ENCODE results near the gene ACIN1. TPM values are rescaled to one million over a fixed set of nuclear protein-coding genes. Genes with fewer than 3 reads are reported as not detected.

Gene ACIN1
- total and polyA plus RNA-seq, 12 donors = 35.7 to 119 (median 68.0) TPM

DNA sequence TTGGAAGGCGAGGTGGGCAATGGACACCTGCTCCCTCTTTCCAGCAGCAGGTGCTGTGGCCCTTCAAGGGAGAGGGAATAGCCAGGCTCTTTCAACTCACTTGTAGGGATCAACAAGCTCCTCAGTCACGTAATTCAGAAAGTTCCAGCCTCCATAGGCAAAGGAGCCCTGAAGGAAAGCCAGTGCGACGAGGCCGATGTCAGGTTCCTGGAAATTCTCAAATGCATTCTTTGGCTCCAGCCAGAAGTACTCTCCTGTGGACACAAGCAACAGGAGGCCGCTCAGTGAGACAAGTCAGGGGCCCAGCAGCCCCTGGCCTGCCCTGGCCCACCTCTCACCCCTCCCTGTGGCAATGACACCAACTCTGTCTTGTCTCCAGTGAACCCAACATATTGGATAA is 45.4 kb upstream of the ACIN1 start:
- intact Hi-C loops (cut with DNase I) = no loop called here
- Histone ChIP-seq H3K36me3 (peaks cover 0 to 46% (median 0%) of the 10 kb centered on the region in 9 donors), H3K9me3 (no peaks in the 10 kb centered on the region), H3K4me1 (peaks cover 0 to 25% (median 13%) of the 10 kb centered on the region in 9 donors), H3K27ac (no peak overlapping the region), H3K4me3 (no peak overlapping the region), H3K27me3 (no peaks in the 10 kb centered on the region)
- TF ChIP-seq, protein P1, sequence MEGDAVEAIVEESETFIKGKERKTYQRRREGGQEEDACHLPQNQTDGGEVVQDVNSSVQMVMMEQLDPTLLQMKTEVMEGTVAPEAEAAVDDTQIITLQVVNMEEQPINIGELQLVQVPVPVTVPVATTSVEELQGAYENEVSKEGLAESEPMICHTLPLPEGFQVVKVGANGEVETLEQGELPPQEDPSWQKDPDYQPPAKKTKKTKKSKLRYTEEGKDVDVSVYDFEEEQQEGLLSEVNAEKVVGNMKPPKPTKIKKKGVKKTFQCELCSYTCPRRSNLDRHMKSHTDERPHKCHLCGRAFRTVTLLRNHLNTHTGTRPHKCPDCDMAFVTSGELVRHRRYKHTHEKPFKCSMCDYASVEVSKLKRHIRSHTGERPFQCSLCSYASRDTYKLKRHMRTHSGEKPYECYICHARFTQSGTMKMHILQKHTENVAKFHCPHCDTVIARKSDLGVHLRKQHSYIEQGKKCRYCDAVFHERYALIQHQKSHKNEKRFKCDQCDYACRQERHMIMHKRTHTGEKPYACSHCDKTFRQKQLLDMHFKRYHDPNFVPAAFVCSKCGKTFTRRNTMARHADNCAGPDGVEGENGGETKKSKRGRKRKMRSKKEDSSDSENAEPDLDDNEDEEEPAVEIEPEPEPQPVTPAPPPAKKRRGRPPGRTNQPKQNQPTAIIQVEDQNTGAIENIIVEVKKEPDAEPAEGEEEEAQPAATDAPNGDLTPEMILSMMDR (IDR thresholded peaks at IDR 0.05) = no peak
- DNase-seq (no peak), ATAC-seq (no peak)
- 59 to 68% methylated on average over 6 of the region's 6 CpGs for WGBS, 2 donors

DNA sequence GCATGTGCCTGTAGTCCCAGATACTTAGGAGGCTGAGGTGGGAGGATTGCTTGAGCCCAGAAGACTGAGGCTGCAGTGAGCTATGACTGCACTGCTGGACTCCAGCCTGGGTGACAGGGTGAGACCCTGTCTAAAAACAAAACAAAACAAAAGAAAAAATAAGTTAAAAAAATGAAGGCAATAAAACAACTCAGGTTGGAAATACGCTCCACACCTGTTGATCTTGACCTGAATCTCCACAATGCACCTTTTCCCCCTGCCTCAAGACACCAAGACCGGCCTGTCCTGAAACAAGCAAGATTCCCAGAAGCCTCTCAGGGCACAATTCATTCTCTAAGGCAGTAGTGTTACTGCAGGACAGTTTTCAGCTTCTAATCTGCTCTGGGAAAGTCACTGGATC is 44.9 kb upstream of the ACIN1 start:
- intact Hi-C loops (cut with DNase I) = no loop called here
- Histone ChIP-seq H3K27ac (no peak overlapping the region), H3K36me3 (peaks cover 0 to 46% (median 0%) of the 10 kb centered on the region in 9 donors), H3K9me3 (no peaks in the 10 kb centered on the region), H3K4me3 (no peak overlapping the region), H3K27me3 (no peaks in the 10 kb centered on the region), H3K4me1 (peaks cover 0 to 25% (median 12%) of the 10 kb centered on the region in 9 donors)
- DNase-seq (no peak), ATAC-seq (no peak)
- WGBS, 2 donors = 89 to 97% methylated on average over 2 of the region's 2 CpGs
- TF ChIP-seq, protein P1 (IDR thresholded peaks at IDR 0.05) = no peak

DNA sequence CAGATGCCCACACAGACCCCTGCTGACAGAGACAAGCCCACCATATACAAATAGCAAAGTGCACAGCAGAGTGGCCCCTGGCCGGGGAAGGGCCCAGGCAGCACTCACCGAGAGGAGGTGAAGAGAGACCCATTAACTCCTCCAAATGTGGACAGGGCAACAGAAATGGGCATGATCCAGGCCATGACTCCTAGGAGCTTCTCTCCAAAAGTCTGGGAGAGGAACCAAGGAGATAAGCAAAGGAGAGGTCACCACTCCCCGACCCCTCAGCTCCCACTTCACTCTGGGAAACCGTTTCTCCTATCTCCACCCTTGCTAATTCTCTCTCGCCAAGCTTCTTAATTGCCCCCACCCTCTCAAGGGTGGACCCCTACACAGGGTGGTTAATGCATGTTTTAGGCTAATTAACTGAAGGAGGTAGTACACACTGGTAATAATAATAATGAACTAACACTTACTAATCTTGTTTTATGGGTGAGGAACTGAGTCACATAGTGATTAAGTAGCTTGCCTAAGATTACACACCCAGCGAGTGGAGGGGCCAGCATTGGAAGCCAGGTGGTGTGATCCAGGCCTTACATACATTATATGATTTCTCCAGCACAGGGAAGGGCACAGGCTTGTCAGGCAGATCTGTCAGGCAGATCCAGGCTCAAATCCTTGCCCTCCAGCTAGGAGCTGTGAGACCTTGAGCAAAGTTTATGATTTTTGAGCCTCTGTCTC is 43.0 kb upstream of the ACIN1 start:
- DNase-seq = no peak
- Histone ChIP-seq H3K27ac (no peak overlapping the region), H3K4me1 (peaks cover 0 to 19% (median 6%) of the 10 kb centered on the region in 9 donors), H3K27me3 (no peaks in the 10 kb centered on the region), H3K36me3 (peaks cover 0 to 45% (median 0%) of the 10 kb centered on the region in 9 donors), H3K4me3 (no peak overlapping the region), H3K9me3 (no peaks in the 10 kb centered on the region)
- ATAC-seq = no peak
- intact Hi-C loops (cut with DNase I) = no loop called here
- WGBS, 2 donors = 61 to 65% methylated on average over 6 of the region's 6 CpGs
- TF ChIP-seq, protein P1 (IDR thresholded peaks at IDR 0.05) = no peak

DNA sequence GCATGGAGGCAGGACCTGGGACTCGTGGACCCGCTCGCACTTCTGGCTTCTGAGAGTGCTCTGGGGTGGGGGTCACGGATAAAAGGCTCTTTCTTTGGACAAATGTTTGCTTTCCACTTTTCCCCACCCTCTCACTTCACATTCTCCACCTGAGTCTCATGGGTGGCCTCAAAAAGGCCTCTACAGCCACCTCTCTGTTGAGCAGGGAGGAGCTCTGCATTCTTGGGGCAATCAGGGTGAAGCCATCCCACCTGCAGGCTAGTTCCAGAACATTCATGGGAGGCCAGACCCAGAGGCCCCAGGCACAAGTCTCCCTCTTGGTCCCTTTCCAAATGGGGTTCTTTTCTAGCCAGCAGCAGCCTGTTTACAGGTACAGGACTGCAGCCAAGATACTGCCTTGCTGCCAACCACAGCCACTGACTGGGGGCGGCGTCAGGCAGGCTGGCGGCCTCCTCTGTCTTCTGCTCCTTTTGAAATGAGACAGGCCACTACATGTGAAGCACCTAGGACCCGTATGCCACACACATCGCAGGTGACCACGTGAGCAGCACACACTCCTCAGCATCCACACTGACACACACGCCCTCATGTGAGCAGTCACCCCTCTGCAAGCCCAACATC is 42.4 kb upstream of the ACIN1 start:
- intact Hi-C loops (cut with DNase I) = no loop called here
- H3K36me3 ChIP-seq = peaks cover 0 to 39% (median 0%) of the 10 kb centered on the region in 9 donors
- ATAC-seq (peak in 5 of 8 donors; percentile 34 to 56 (median 38)), DNase-seq (no peak)
- WGBS, 2 donors = 70 to 74% methylated on average over 11 of the region's 11 CpGs
- H3K4me1 ChIP-seq = peaks cover 0 to 12% (median 3%) of the 10 kb centered on the region in 9 donors
- no peaks in the 10 kb centered on the region for H3K27me3 ChIP-seq
- H3K4me3 ChIP-seq = no peak overlapping the region
- H3K27ac ChIP-seq = no peak overlapping the region
- TF ChIP-seq, protein P1 (IDR thresholded peaks at IDR 0.05) = no peak
- no peaks in the 10 kb centered on the region for H3K9me3 ChIP-seq

Measured in heart right ventricle (tissue), 16 donors.